HG02852 (cell line): ENCODE results near the gene NHEJ1.

Experiments used
- ATAC-seq: cut with Tn5 transposase; IDR thresholded peaks from one replicate; pipeline ENCODE4 v1.9.1; 2021; ENCODE audit warnings: mild to moderate bottlenecking, moderate library complexity; ENCODE audit not compliant: unreplicated experiment

The NHEJ1 gene

DNA sequence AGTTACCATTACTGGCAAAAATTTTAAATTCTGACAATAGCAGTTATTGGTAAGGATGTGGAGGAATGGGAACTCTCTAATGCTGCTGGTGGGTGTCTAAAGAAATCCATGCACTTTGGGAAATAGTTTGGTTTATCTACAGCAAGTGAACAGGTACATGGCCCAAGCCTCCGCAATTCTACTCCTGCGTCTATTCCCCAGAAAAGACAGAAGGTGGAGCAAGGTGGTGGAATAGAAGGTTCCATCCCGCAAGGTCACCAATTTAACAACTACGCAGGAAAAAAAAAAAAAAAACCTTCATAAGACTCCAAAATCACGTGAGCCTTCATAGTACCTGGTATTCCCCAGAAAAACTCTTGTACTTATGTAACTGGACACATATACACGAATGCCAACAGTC is 125.8 kb downstream of the NHEJ1 start:
- ATAC-seq = no peak

DNA sequence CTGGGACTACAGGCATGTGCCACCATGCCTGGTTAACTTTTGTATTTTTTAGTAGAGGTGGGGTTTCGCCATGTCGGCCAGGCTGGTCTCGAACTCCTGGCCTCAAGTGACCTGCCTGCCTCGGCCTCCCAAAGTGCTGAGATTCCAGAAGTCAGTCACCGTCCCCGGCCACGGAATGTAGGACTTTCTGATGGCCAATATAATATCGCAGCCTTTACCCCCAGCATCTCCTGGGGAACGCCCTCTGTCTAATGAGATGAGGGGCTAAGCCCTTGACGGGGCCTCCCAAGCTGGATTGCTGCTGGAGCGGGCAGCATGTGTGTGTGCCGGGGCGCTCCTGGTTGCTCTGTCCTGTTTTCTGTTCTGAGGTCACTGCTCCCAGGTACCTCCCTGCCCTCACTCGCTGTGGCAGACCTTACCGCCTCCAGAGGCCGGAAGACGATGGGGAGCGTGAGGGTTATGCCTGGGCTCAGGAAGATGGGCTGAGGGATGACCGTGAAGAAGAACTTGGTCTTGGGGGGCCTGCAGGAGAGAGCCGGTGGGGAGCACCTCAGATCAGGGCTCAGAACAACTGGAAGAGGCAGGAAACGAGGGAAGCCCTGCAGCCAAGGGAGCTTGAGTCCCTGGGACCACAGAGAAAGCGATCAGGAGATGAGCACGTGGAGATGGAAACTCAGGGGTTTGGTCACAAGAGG is 128.4 kb downstream of the NHEJ1 start:
- ATAC-seq = no peak

DNA sequence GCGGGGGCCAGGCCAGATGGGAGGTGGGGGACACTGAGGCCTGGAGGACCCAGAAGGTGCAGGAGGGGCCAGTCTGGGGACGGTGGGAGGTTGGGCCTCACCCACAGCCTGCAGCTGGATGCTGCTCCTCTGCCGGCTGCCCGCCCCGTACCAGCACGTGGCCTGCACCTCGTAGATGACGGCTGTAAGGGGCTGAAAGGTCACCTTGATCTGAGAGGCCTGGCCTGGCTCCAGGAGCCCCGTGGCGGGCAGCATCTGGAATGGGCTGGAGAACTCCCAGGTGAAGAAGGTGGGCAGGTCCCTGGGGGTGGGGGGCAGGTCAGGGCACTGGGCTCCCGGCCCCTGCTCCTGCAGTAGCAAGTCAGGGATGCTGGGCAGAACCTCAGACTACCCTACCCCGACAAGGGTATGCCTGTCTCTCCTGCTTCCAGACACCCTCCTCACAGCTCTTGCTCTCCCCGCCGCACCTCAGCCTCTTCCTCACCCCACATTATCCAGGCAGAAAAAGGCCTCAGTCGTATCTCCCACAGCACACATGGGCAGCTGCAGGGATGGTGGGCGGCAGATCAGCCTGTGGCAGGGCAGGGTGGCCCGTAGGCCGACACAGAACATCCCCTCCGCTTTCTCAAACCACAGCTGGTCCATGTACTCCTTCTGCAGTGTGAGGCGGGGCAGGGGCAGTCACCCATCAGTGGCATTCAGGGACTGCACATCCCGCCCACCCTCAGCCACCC is 129.4 kb downstream of the NHEJ1 start:
- no peak for ATAC-seq

DNA sequence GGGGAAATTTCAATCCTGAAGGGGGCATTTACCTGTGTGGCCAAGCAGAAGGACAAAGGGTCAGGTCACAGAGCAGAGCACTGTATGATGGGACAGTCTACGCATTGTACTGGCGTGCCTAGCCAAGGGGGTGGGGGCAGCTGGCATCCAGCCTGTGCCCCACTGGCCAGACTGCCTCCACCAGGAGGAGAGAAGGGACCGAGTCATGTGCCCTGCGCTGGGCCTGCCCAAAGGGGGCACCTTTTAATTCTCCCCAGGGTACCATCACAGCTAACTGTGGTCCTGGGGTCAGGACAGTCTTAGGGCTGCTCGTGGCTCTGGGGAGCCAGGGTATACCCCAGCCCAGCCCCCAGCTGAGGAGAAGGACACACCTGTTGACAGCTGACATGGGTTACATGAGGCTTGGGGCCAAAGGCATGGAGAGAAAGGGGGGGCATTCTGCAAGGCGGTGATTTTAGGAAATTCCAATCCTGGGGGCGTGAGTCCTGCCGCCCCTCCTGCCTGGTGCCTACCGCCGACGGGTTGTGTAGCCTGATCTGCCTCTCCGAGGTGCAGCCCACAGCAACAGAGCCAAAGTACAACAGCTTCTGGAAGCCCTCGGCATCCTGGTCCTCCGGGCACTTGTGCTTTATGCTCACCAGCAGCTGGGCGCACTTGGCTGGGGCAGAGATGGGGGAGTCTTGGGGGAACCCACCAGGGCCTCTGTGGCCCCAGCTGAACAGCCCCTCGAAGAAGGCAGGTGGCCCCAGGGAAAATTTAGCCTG is 130.3 kb downstream of the NHEJ1 start:
- ATAC-seq = no peak

DNA sequence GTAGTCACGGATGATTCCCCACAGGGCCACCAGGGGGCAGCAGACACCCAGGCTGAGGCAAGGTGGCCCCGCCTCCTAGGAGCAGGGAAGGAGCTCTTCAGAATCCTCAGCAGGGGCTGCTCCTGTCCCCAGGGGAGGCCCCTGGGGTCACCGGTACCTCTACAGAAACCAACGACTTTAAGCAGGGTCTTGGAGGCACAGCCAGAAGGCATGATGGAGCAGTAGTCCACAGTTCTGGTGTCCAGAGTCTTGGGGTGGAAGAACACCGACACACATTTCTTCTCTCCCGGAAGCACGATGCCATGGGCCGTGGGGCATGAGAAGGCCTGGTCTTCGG is 130.8 kb downstream of the NHEJ1 start:
- ATAC-seq = peak; percentile 81

DNA sequence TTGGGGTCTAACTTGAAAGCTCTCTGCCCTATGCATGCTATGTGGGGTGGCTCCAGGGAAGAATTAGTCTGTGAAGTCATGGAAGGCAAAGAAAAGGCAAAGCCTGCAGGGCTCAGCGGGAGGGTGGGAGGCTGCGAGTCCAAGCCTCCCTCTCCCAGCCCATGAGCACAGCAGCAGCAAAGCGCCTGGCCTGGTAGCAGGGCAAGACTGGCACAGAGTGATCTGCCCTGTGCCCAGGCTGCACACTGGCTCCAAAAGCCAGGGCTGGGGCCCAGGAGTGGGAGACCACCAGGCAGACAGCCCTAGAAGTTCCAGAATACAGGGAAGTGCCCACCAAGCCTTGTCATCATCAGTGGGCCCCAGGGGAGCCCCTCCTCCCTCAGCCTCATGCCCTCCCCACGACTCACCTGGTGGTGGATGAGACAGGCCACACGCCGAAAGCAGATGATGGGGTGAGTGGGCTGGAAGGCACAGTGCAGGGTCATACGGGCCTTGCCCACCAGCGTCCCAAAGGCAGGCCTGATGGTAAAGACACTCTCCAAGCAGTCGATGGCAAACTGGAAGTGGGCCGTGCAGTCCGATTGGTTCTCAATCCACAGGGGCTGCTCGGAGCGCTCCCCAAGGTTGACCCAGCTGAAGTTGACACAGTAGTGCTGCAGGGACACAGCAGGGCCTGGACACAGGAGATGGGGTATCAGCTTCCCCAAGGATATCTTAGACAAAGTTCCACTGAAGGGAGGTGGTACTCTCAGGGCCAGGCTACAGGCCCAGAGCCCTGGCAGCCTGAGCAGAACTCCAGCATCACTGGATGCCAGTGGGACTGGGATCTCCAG is 131.4 kb downstream of the NHEJ1 start:
- no peak for ATAC-seq

DNA sequence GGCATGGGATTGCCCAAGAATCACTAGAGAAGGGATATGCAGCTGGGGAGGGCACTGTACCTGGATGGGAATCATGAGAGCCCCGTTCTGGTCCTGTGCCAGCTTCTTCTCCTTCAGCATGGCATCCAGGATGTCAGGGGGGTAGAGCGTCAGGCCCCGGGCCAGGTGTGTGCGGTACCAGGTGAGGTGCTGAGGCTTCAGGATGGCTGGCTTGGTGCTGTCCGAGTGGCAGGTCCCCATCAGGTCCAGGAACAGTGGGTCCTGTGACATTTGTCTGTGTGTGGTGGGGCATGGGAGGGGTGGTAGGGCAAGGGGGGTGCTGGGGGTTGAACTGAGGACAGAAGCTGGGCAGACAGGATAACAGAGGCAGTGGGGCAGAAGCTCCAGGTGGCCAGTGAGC is 132.5 kb downstream of the NHEJ1 start:
- no peak for ATAC-seq

DNA sequence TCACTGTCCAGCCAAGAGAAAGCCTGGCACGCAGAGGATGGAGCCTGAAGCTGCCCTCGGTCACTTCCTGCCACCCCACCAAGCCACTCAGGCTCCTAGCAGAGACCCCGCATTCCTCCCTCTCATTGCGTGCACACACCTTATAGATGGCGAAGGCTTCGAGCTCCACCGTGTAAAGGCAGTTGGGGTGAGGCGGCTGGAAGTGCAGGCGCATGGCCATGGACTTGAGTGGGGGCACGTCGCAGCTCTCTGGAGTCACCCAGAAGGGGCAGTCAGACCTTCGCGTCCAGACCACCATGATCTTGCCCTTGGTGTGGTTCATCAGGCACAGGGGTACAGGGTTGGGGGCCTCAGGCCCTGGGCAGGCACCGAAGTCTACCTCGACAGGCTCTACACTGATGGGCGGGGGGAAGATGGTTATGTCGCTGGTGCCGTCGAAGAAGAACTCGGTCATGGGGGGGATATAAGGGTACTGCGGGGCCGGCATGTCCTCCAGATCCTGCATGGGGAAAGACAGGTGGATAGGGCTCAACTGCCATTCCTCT is 133.0 kb downstream of the NHEJ1 start:
- ATAC-seq = no peak

DNA sequence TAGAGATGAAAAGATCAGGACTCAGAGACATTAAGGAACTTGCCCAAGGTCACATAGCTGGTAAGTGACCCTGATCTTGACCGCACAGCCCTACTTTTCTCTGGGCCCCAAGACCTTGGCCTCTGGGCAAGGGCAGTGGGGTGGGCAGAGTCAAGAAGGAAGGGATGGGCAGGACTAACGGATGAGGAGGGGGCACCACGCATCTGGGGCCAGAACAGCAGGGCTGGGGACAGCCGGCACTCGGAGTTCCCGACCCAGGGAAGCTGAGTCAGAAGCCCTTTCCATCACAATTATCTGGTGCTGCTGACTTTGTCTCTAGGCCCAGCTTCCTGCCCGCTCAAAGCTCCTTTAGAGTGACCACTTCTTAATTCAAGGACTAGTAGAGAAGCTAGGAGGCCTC is 133.7 kb downstream of the NHEJ1 start:
- ATAC-seq = no peak

DNA sequence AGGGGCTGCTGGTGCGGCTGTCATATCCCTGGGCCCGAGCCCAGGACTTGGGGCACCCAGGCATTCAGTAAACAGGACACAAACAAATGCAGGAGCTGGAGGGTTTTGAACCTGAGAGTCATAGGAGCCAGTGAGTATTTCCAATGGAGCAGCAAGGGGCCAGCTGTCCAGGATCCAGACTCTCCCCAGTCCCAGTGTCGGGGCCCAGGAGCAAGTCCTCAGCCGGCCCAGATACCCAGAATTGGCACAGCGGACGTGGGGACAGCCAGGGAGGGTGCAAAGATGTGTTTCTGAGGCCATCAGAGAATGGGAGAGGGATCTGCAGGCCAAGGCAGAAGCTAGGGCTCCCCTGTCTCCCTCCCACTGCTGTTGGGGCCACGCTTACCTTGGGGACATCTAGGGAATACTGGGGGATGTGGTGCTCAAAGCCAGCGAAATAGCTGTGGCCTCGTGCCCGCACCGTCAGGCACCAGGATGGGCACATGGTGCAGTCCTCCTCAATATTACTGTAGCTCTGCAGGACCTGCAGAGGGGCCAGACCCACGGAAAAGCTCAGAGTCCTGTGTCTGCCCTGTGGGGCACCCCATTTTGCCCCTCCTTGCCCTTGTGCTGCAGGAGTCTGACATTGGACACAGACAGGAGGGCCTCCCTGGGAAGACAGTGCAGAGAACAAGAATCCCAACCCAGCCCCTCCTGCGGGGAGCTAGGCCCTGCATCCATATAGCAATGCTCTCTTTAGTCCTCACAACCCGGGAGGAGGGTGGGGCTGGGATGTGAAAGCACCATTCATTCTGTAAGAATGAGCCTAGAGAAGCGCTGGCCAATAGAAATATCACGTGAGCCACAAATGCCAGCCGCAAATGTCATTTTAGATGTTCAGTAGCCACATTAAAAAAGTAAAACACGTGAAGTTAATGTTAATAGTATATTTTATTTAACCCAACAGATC is 134.7 kb downstream of the NHEJ1 start:
- ATAC-seq = no peak
